Measurements from ENCODE around the gene PPIA.
"Not testable (repeated sequence)": the region's sequence is repeated elsewhere in the genome, so short reads cannot be mapped to it uniquely, and the experiment has no call there.

Gene PPIA

DNA sequence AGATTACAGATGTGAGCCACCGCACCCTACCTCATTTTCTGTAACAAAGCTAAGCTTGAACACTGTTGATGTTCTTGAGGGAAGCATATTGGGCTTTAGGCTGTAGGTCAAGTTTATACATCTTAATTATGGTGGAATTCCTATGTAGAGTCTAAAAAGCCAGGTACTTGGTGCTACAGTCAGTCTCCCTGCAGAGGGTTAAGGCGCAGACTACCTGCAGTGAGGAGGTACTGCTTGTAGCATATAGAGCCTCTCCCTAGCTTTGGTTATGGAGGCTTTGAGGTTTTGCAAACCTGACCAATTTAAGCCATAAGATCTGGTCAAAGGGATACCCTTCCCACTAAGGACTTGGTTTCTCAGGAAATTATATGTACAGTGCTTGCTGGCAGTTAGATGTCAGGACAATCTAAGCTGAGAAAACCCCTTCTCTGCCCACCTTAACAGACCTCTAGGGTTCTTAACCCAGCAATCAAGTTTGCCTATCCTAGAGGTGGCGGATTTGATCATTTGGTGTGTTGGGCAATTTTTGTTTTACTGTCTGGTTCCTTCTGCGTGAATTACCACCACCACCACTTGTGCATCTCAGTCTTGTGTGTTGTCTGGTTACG lies 6.0 kb downstream of the PPIA start:
- H3K9ac ChIP-seq (ENCODE audit: low read length in 2 of 2), result no peak overlapping the region
- H3K36me3 ChIP-seq (ENCODE audit: control insufficient read depth in 2 of 2, insufficient read depth in 2 of 2, low read length in 2 of 2), result peaks cover 33 to 39% of the 10 kb centered on the region in 2 donors

DNA sequence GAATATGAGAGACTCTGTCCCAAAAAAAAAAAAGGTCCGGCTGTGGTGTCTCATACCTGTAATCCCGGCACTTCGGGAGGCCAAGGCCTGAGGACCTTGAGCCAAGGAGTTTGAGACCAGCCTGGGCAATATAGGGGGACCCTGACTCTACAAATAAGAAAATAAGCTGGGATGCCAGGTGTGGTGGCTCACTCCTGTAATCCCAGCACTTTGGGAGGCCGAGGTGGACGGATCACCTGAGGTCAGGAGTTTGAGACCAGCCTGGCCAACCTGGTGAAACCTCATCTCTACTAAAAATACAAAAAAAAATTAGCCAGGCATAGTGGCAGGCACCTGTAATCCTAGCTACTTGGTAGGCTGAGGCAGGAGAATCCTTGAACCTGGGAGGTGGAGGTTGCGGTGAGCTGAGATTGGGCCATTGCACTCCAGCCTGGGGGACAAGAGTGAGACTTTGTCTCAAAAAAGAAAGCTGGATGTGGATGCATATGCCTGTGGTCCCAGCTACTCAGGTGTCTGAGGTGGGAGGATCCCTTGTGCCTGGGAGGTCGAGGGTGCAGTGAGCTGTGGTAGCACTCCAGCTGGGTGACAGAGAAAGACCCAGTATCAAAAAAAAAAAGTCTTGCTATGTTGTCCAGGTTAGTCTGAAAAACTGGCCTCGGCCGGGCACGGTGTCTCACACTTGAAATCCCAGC lies 7.5 kb downstream of the PPIA start:
- H3K4me1 ChIP-seq (ENCODE audit: control insufficient read depth, insufficient read depth, low read length); H3K27ac ChIP-seq (ENCODE audit: low read length); H3K9ac ChIP-seq (ENCODE audit: low read length in 2 of 2); H3K4me3 ChIP-seq (ENCODE audit: low read length in 2 of 2); H3K9me3 ChIP-seq (ENCODE audit: control insufficient read depth in 2 of 2, low read length in 2 of 2); H3K27me3 ChIP-seq (ENCODE audit: control insufficient read depth in 1 of 2, insufficient read depth in 2 of 2, low read length in 2 of 2): not testable (repeated sequence)
- H3K36me3 ChIP-seq (ENCODE audit: control insufficient read depth in 2 of 2, insufficient read depth in 2 of 2, low read length in 2 of 2), result peaks cover 33 to 37% of the 10 kb centered on the region in 2 donors

More for the DNA sequence above, 6.0 kb downstream of the PPIA start:
- H3K27me3 ChIP-seq (ENCODE audit: control insufficient read depth in 1 of 2, insufficient read depth in 2 of 2, low read length in 2 of 2), result no peaks in the 10 kb centered on the region
- no peak overlapping the region for H3K4me3 ChIP-seq (ENCODE audit: low read length in 2 of 2)
- H3K9me3 ChIP-seq (ENCODE audit: control insufficient read depth in 2 of 2, low read length in 2 of 2), result no peaks in the 10 kb centered on the region
- H3K4me1 ChIP-seq (ENCODE audit: control insufficient read depth, insufficient read depth, low read length), result peaks cover 18% of the 10 kb centered on the region
- H3K27ac ChIP-seq (ENCODE audit: low read length), result no peak overlapping the region

DNA sequence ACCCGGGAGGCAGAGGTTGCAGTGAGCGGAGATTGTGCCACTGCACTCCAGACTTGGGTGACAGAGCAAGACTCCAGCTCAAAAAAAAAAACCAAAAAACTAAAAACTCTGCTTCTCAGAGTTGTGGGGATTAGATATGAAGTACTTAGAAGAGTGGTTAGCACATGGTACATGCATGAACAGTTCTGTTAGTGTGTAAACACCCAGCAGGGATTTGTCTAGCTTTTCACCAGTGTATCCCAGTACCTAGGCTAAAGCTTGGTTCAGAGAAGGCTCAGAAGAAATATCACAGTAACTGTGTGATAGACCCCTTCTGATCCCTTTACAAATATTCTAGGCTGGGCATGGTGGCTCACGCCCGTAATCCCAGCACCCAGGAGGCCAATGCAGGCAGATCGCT lies 9.5 kb downstream of the PPIA start:
- Histone ChIP-seq H3K36me3 (ENCODE audit: control insufficient read depth in 2 of 2, insufficient read depth in 2 of 2, low read length in 2 of 2) (peaks cover 22 to 25% of the 10 kb centered on the region in 2 donors), H3K9me3 (ENCODE audit: control insufficient read depth in 2 of 2, low read length in 2 of 2) (no peaks in the 10 kb centered on the region), H3K4me1 (ENCODE audit: control insufficient read depth, insufficient read depth, low read length) (no peaks in the 10 kb centered on the region), H3K9ac (ENCODE audit: low read length in 2 of 2) (no peak overlapping the region), H3K27me3 (ENCODE audit: control insufficient read depth in 1 of 2, insufficient read depth in 2 of 2, low read length in 2 of 2) (no peaks in the 10 kb centered on the region), H3K27ac (ENCODE audit: low read length) (no peak overlapping the region), H3K4me3 (ENCODE audit: low read length in 2 of 2) (no peak overlapping the region)

DNA sequence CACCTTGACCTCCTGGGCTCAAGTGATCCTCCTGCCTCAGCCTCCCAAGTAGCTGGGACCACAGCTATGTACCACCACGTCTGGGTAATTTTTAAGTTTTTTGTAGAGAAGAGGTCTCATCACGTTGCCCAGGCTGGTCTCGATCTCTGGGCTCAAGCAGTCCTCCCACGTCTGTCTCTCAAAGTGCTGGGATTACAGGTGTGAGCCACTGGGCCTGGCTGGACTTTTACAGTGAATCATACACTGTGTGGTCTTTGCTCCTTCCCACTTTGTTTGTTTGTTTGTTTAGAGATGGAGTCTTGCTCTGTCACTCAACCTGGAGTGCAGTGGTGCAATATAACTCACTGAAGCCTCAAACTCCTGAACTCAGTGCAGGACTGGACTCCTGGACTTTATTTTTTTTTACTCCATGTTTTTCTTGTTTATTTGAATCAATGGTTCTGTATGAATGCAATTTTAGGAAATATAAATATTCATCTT lies 12.5 kb downstream of the PPIA start:
- Histone ChIP-seq H3K4me1 (ENCODE audit: control insufficient read depth, insufficient read depth, low read length) (no peaks in the 10 kb centered on the region), H3K9me3 (ENCODE audit: control insufficient read depth in 2 of 2, low read length in 2 of 2) (no peaks in the 10 kb centered on the region), H3K27ac (ENCODE audit: low read length) (no peak overlapping the region), H3K9ac (ENCODE audit: low read length in 2 of 2) (no peak overlapping the region), H3K36me3 (ENCODE audit: control insufficient read depth in 2 of 2, insufficient read depth in 2 of 2, low read length in 2 of 2) (peaks cover under 1 to 3% of the 10 kb centered on the region in 2 donors), H3K4me3 (ENCODE audit: low read length in 2 of 2) (no peak overlapping the region), H3K27me3 (ENCODE audit: control insufficient read depth in 1 of 2, insufficient read depth in 2 of 2, low read length in 2 of 2) (no peaks in the 10 kb centered on the region)

DNA sequence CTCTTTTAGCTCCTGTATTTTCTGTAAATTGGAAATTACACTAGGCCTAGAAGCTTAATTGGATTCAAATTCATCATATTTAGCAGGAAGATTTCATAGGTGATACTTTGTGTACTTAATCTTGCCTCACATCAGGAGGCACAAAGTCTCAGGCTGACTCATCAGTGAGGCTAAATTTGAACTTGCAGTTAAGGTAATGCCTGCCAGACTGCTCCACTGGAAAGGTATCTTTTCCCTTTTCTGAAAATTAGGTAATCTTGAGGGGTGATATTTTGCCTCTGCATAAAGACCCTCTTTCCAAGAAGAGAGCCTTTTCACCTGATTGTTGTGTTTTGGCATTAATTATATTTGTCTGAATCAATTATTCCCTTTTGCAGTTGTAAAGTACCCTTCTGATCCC lies 14.6 kb downstream of the PPIA start:
- Histone ChIP-seq H3K36me3 (ENCODE audit: control insufficient read depth in 2 of 2, insufficient read depth in 2 of 2, low read length in 2 of 2) (no peaks in the 10 kb centered on the region), H3K27ac (ENCODE audit: low read length) (no peak overlapping the region), H3K4me3 (ENCODE audit: low read length in 2 of 2) (no peak overlapping the region), H3K27me3 (ENCODE audit: control insufficient read depth in 1 of 2, insufficient read depth in 2 of 2, low read length in 2 of 2) (no peaks in the 10 kb centered on the region), H3K9me3 (ENCODE audit: control insufficient read depth in 2 of 2, low read length in 2 of 2) (no peaks in the 10 kb centered on the region), H3K9ac (ENCODE audit: low read length in 2 of 2) (no peak overlapping the region), H3K4me1 (ENCODE audit: control insufficient read depth, insufficient read depth, low read length) (no peaks in the 10 kb centered on the region)

DNA sequence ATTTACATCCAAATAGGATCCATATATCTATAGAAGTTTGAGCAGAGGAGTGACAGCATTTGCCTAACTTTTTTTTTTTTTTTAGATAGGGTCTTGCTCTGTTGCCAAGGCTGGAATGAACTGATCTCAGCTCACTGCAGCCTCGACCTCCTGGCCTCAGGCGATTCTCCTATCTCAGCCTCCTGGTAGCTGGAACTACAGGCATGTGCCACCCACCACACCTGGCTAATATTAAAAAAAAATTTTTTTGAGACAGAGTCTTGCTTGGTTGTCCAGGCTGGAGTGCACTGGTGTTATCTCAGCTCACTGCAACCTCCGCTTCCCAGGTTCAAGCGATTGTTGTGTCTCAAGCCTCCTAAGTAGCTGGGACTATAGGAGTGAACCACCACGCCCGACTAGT lies 15.1 kb downstream of the PPIA start:
- no peaks in the 10 kb centered on the region for H3K27me3 ChIP-seq (ENCODE audit: control insufficient read depth in 1 of 2, insufficient read depth in 2 of 2, low read length in 2 of 2)
- no peak overlapping the region for H3K9ac ChIP-seq (ENCODE audit: low read length in 2 of 2)
- H3K27ac ChIP-seq (ENCODE audit: low read length), result no peak overlapping the region
- no peaks in the 10 kb centered on the region for H3K9me3 ChIP-seq (ENCODE audit: control insufficient read depth in 2 of 2, low read length in 2 of 2)
- no peaks in the 10 kb centered on the region for H3K4me1 ChIP-seq (ENCODE audit: control insufficient read depth, insufficient read depth, low read length)
- H3K4me3 ChIP-seq (ENCODE audit: low read length in 2 of 2), result no peak overlapping the region
- no peaks in the 10 kb centered on the region for H3K36me3 ChIP-seq (ENCODE audit: control insufficient read depth in 2 of 2, insufficient read depth in 2 of 2, low read length in 2 of 2)

DNA sequence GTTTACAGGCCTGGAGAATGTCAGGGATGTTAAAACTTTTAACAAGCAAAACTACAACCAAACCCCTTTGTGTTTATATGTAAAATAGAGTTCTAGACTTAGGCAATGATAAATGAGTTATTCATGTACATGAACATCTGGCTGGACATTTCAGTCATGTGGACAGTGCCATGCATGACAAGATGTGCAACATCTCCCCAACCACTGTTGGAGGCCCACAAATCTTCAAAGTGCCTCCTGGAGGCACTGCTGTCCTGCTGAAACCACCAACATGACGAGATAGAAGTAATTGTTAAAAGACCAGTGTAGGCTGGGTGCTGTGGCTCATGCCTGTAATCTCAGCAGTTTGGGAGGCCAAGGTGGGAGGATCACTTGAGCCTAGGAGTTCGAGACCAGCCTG lies 18.4 kb downstream of the PPIA start:
- Histone ChIP-seq H3K4me1 (ENCODE audit: control insufficient read depth, insufficient read depth, low read length) (no peaks in the 10 kb centered on the region), H3K9me3 (ENCODE audit: control insufficient read depth in 2 of 2, low read length in 2 of 2) (no peaks in the 10 kb centered on the region), H3K36me3 (ENCODE audit: control insufficient read depth in 2 of 2, insufficient read depth in 2 of 2, low read length in 2 of 2) (no peaks in the 10 kb centered on the region), H3K9ac (ENCODE audit: low read length in 2 of 2) (no peak overlapping the region), H3K27ac (ENCODE audit: low read length) (no peak overlapping the region), H3K4me3 (ENCODE audit: low read length in 2 of 2) (no peak overlapping the region), H3K27me3 (ENCODE audit: control insufficient read depth in 1 of 2, insufficient read depth in 2 of 2, low read length in 2 of 2) (no peaks in the 10 kb centered on the region)

DNA sequence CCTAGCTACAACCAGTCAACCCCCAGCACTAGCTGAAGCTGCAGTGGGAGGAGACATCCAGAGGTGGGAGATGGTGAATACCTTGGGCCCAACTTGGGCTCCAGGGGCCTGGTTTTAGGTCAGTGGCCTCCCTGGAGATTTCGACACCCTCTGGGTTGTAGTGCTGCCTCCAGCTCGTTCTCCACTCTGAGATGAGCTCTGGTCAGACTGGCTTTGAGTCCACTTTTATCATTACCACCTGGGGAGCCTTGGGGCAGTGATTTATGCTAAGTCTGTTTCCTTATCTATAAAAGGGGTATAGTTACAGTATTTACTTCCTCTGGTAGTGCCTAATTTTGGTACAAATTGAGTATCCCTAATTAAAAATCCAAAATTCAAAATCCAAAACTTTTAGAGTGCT lies 22.8 kb downstream of the PPIA start:
- no peaks in the 10 kb centered on the region for H3K9me3 ChIP-seq (ENCODE audit: control insufficient read depth in 2 of 2, low read length in 2 of 2)
- H3K4me1 ChIP-seq (ENCODE audit: control insufficient read depth, insufficient read depth, low read length), result no peaks in the 10 kb centered on the region
- no peak overlapping the region for H3K9ac ChIP-seq (ENCODE audit: low read length in 2 of 2)

DNA sequence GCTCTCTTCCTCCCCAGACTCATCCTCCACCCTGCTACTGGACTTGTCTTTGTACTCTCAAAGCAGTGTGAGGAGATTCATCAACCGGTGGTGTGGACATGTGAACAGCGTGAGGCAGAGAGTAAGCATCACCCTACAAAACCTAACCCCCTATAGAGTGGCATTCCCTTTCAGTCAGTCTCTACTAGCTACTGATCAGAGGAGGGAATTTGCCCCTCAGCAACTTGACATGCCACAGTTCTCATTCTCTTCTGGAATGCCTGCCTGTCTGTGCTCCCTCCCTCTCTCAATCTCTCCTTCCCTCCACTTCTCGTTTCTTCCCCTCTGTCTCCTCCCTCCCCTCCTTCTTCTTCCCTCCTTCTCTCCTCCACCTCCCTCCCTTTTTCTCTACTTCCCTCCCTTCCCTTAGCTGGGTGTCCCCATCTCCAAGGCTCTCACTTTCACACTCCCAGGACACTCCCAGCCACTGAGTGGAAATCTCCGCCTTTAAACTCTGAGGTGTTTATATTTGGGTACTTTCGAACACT lies 26.8 kb downstream of the PPIA start:
- peaks cover 9 to 23% of the 10 kb centered on the region in 2 donors for H3K36me3 ChIP-seq (ENCODE audit: control insufficient read depth in 2 of 2, insufficient read depth in 2 of 2, low read length in 2 of 2)
- H3K27ac ChIP-seq (ENCODE audit: low read length), result no peak overlapping the region
- H3K9me3 ChIP-seq (ENCODE audit: control insufficient read depth in 2 of 2, low read length in 2 of 2), result no peaks in the 10 kb centered on the region
- no peaks in the 10 kb centered on the region for H3K4me1 ChIP-seq (ENCODE audit: control insufficient read depth, insufficient read depth, low read length)
- H3K9ac ChIP-seq (ENCODE audit: low read length in 2 of 2), result no peak overlapping the region
- no peaks in the 10 kb centered on the region for H3K27me3 ChIP-seq (ENCODE audit: control insufficient read depth in 1 of 2, insufficient read depth in 2 of 2, low read length in 2 of 2)
- H3K4me3 ChIP-seq (ENCODE audit: low read length in 2 of 2), result no peak overlapping the region

More for the DNA sequence above, 22.8 kb downstream of the PPIA start:
- Histone ChIP-seq H3K27ac (ENCODE audit: low read length) (no peak overlapping the region), H3K27me3 (ENCODE audit: control insufficient read depth in 1 of 2, insufficient read depth in 2 of 2, low read length in 2 of 2) (no peaks in the 10 kb centered on the region), H3K36me3 (ENCODE audit: control insufficient read depth in 2 of 2, insufficient read depth in 2 of 2, low read length in 2 of 2) (peaks cover 2 to 3% of the 10 kb centered on the region in 2 donors), H3K4me3 (ENCODE audit: low read length in 2 of 2) (no peak overlapping the region)

DNA sequence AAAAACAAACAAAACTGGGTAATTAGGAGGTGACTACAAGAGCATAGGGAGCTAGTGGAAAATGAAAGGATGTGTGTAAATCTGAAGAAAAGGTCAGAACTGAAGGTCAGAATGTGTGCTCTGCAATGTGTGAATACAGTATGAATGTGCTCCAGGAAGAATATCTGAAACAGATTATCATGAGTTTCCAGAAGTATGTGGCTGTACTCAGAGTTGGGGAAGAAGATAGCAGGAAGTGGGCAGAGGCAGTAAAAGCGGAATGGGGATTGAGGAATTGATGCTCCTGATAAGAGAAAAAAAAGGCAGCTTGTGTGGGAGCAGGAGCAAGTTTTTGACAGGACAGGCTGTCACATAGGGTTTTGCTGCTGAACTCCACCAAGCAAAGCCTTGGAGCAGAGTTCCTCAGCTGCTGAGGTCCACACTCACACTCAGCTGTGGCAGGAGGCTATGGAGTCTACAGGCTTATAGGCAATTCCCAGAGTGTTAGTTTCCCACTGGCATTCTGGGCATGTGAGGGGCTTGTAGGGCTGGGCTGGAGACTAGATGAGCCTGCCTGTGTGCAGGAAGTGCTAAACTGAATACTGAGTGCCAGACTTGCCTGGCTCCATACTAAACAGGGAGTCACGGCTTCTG lies 28.5 kb downstream of the PPIA start:
- Histone ChIP-seq H3K36me3 (ENCODE audit: control insufficient read depth in 2 of 2, insufficient read depth in 2 of 2, low read length in 2 of 2) (peaks cover 24 to 33% of the 10 kb centered on the region in 2 donors), H3K9ac (ENCODE audit: low read length in 2 of 2) (no peak overlapping the region), H3K9me3 (ENCODE audit: control insufficient read depth in 2 of 2, low read length in 2 of 2) (no peaks in the 10 kb centered on the region), H3K4me1 (ENCODE audit: control insufficient read depth, insufficient read depth, low read length) (no peaks in the 10 kb centered on the region), H3K27ac (ENCODE audit: low read length) (no peak overlapping the region), H3K4me3 (ENCODE audit: low read length in 2 of 2) (no peak overlapping the region), H3K27me3 (ENCODE audit: control insufficient read depth in 1 of 2, insufficient read depth in 2 of 2, low read length in 2 of 2) (no peaks in the 10 kb centered on the region)
